Natural killer cell (primary cell): Measurements from ENCODE around the gene SEMA4B. TPM values are rescaled to one million over a fixed set of nuclear protein-coding genes. Genes with fewer than 3 reads are reported as not detected.

Source experiments
- ATAC-seq, 3 donors: fragments of 150-1000 bp in 2 of 3; fragments of 200-7000 bp in 1 of 3; cut with Tn5 transposase; 1 replicate in 1 of 3; 2 replicates in 2 of 3; pipeline ENCODE4 v1.10.0; 2021; ENCODE audit warnings: mild to moderate bottlenecking in 2 of 3, moderate library complexity in 2 of 3
- DNase-seq, 2 donors: peaks; one replicate each; pipeline versions ENCODE4 v3.0.0 to v3.0.0-alpha.2; 2013 to 2021; ENCODE audit warnings: mixed read lengths in 1 of 2
- H3K27ac ChIP-seq: one replicate; pipeline ENCODE4 v1.5.1; 2013; ENCODE audit warnings: mild to moderate bottlenecking, low read length
- H3K27me3 ChIP-seq: one replicate; pipeline ENCODE4 v1.6.1; 2013; ENCODE audit warnings: low read length; ENCODE audit not compliant: control insufficient read depth, insufficient read depth
- H3K36me3 ChIP-seq: one replicate; pipeline ENCODE4 v1.6.1; 2013; ENCODE audit warnings: low read length; ENCODE audit not compliant: control insufficient read depth, insufficient read depth
- H3K4me1 ChIP-seq: one replicate; pipeline ENCODE4 v1.6.1; 2013; ENCODE audit warnings: low read length; ENCODE audit not compliant: control insufficient read depth, insufficient read depth
- H3K4me3 ChIP-seq: one replicate; pipeline ENCODE4 v1.5.1; 2013; ENCODE audit warnings: low read length
- H3K9me3 ChIP-seq: one replicate; pipeline ENCODE4 v1.6.1; 2013; ENCODE audit warnings: low read length; ENCODE audit not compliant: control insufficient read depth, insufficient read depth
- H3K27ac Mint-ChIP-seq, 2 donors: one replicate each; pipeline ENCODE4 v1.8.0; 2022; ENCODE audit warnings: mild to moderate bottlenecking in 2 of 2, mixed read lengths in 2 of 2, moderate library complexity in 1 of 2
- H3K27me3 Mint-ChIP-seq, 2 donors: one replicate each; pipeline ENCODE4 v1.8.0; 2022; ENCODE audit warnings: low read depth in 2 of 2, mixed read lengths in 2 of 2
- H3K36me3 Mint-ChIP-seq: one replicate; pipeline ENCODE4 v1.8.0; 2022; ENCODE audit warnings: mixed read lengths
- H3K4me1 Mint-ChIP-seq, 2 donors: one replicate each; pipeline ENCODE4 v1.8.0; 2022; ENCODE audit warnings: mixed read lengths in 2 of 2
- H3K4me3 Mint-ChIP-seq: one replicate; pipeline ENCODE4 v1.8.0; 2022; ENCODE audit warnings: mild to moderate bottlenecking, moderate library complexity, mixed read lengths
- H3K9me3 Mint-ChIP-seq, 2 donors: one replicate each; pipeline ENCODE4 v1.8.0; 2022; ENCODE audit warnings: mixed read lengths in 2 of 2
- CTCF ChIP-seq: fragments of 200-600 bp; IDR thresholded peaks from one replicate; pipeline ENCODE4 v1.8.0; 2022; ENCODE audit warnings: antibody characterized with exemption
- WGBS: methylation state at CpG from one replicate; pipeline ENCODE4 v1.1.7; 2013; ENCODE audit warnings: missing lambda C conversion rate; ENCODE audit not compliant: insufficient coverage; 5-methylcytosine and 5-hydroxymethylcytosine counted together
- intact Hi-C: fragments of 100-400 bp; cut with micrococcal nuclease; formaldehyde crosslinking; loops from one replicate; pipeline ENCODE4 v1.14.2; 2022
- total RNA-seq, 4 donors: library from RNA; stranded (reverse); fragments of 120-200 nt in 1 of 4; gene quantifications; one replicate each; pipeline versions ENCODE4 v1.2.3 to v1.2.4, GENCODE V29; 2013 to 2022

The SEMA4B gene
- total RNA-seq, 3 donors from 2014 or later (not counting 1 experiment from before 2014, with no cell fraction given): 13.1 to 28.1 (median 25.0) TPM

- H3K36me3 ChIP-seq: no peaks in the 10 kb centered on the region
- H3K27me3 ChIP-seq: no peaks in the 10 kb centered on the region
- no peaks in the 10 kb centered on the region for H3K9me3 Mint-ChIP-seq
- DNase-seq: no peak
- H3K27ac Mint-ChIP-seq: no peak overlapping the region
- WGBS: 50% methylated on average over 10 of the region's 10 CpGs
- H3K9me3 ChIP-seq: no peaks in the 10 kb centered on the region
- TF ChIP-seq CTCF: no peak
- H3K4me3 Mint-ChIP-seq: no peak overlapping the region
- peak overlapping the region; percentile 38 for H3K27ac ChIP-seq
- peaks cover 0 to 6% of the 10 kb centered on the region in 2 donors for H3K27me3 Mint-ChIP-seq
- H3K4me3 ChIP-seq: no peak overlapping the region
- no peaks in the 10 kb centered on the region for H3K36me3 Mint-ChIP-seq
- ATAC-seq: no peak
- peaks cover 14% of the 10 kb centered on the region in 2 donors for H3K4me1 Mint-ChIP-seq
- H3K4me1 ChIP-seq: peaks cover 15% of the 10 kb centered on the region
- intact Hi-C loops: no loop called here
Observed at GRCh38 chr15:90178468-90179435, 22.4 kb upstream of the SEMA4B start.

GRCh38 chr15:90181776-90182175 lies 19.4 kb upstream of the SEMA4B start:
- Histone ChIP-seq H3K36me3 (no peaks in the 10 kb centered on the region), H3K4me1 (peaks cover 37% of the 10 kb centered on the region), H3K27ac (no peak overlapping the region), H3K4me3 (no peak overlapping the region), H3K27me3 (no peaks in the 10 kb centered on the region), H3K9me3 (no peaks in the 10 kb centered on the region)
- intact Hi-C loops: no loop called here
- H3K4me3 Mint-ChIP-seq: peak overlapping the region; percentile 13
- peaks cover 0 to 6% of the 10 kb centered on the region in 2 donors for H3K27me3 Mint-ChIP-seq
- WGBS: 76% methylated on average over 2 of the region's 2 CpGs
- no peak for DNase-seq
- peaks cover 20% of the 10 kb centered on the region in 2 donors for H3K4me1 Mint-ChIP-seq
- no peaks in the 10 kb centered on the region for H3K9me3 Mint-ChIP-seq
- no peaks in the 10 kb centered on the region for H3K36me3 Mint-ChIP-seq
- no peak overlapping the region for H3K27ac Mint-ChIP-seq
- no peak for ATAC-seq
- TF ChIP-seq CTCF: no peak

GRCh38 chr15:90184119-90184785 lies 16.9 kb upstream of the SEMA4B start:
- H3K9me3 ChIP-seq: no peaks in the 10 kb centered on the region
- no peak for TF ChIP-seq CTCF
- H3K4me3 ChIP-seq: peak overlapping the region; percentile 51
- no peaks in the 10 kb centered on the region for H3K36me3 ChIP-seq
- intact Hi-C loops: no loop called here
- DNase-seq (peak in 1 of 2 donors; percentile 40), ATAC-seq (peak in 1 of 3 donors; percentile 45)
- WGBS: 49% methylated on average over 24 of the region's 27 CpGs
- Mint-ChIP-seq H3K27me3 (peaks cover 0 to 4% of the 10 kb centered on the region in 2 donors), H3K4me1 (peaks cover 9 to 11% of the 10 kb centered on the region in 2 donors), H3K36me3 (no peaks in the 10 kb centered on the region), H3K9me3 (no peaks in the 10 kb centered on the region), H3K27ac (no peak overlapping the region), H3K4me3 (peak overlapping the region; percentile 71)
- H3K4me1 ChIP-seq: peaks cover 38% of the 10 kb centered on the region
- H3K27me3 ChIP-seq: no peaks in the 10 kb centered on the region
- peak overlapping the region; percentile 59 for H3K27ac ChIP-seq
